Testis (tissue), 3 donors: ENCODE measurements around the gene TMEM184A. TPM values are rescaled to one million over a fixed set of nuclear protein-coding genes. Genes with fewer than 3 reads are reported as not detected.

ENCODE experiments used
- DNase-seq: peaks from one replicate; pipeline ENCODE4 v3.0.0-alpha.2; 2019
- H3K27ac ChIP-seq, 2 donors: fragments of 200-600 bp; sonication (generic); one replicate each; pipeline ENCODE4 v1.5.1; 2019
- H3K27me3 ChIP-seq: fragments of 200-600 bp; sonication (generic); one replicate; pipeline ENCODE4 v1.5.1; 2019
- H3K36me3 ChIP-seq: fragments of 200-600 bp; sonication (generic); one replicate; pipeline ENCODE4 v1.5.1; 2017; ENCODE audit warnings: low read depth; ENCODE audit errors: missing control alignments
- H3K4me1 ChIP-seq: fragments of 200-600 bp; sonication (generic); one replicate; pipeline ENCODE4 v1.5.1; 2019
- H3K4me3 ChIP-seq, 2 donors: fragments of 200-600 bp; sonication (generic); one replicate each; pipeline ENCODE4 v1.5.1; 2017 to 2019
- H3K9me3 ChIP-seq: fragments of 200-600 bp; sonication (generic); one replicate; pipeline ENCODE4 v1.5.1; 2017
- CTCF ChIP-seq, 3 experiments: fragments of 450-650 bp in 2 of 3; fragments of 200-600 bp in 1 of 3; sonication (generic) in 1 of 3; IDR thresholded peaks; one replicate each; pipeline ENCODE4 v1.5.1; 2016 to 2019; ENCODE audit warnings: antibody characterized with exemption in 3 of 3, mild to moderate bottlenecking in 2 of 3, moderate library complexity in 1 of 3
- POLR2A ChIP-seq: fragments of 450-650 bp; IDR thresholded peaks from one replicate; pipeline ENCODE4 v1.6.1; 2017; ENCODE audit warnings: antibody characterized with exemption, mild to moderate bottlenecking, moderate library complexity
- WGBS, 2 donors: methylation state at CpG; one replicate each; pipeline ENCODE4 v1.1.5; 2018; 5-methylcytosine and 5-hydroxymethylcytosine counted together
- intact Hi-C: fragments of 100-400 bp; cut with DNase I; formaldehyde crosslinking; loops from one replicate; pipeline ENCODE4 v1.15.1; 2023; ENCODE audit warnings: low total_unique reads
- polyA plus RNA-seq: library from polyadenylated mRNA; stranded (reverse); fragments of 350-450 nt; fragmentation: Illumina TruSeq; extraction: RNeasy Lipid Tissue Mini Kit (QIAGEN cat#74804); gene quantifications from one replicate; pipeline ENCODE4 v1.2.3, GENCODE V29; 2014; ENCODE audit warnings: low read depth, low replicate concordance; ENCODE audit not compliant: insufficient read depth
- total RNA-seq, 2 donors: library from RNA; depleted of rRNA; stranded (reverse); fragments of >200 nt; gene quantifications; one replicate each; pipeline ENCODE4 v1.2.3, GENCODE V29; 2016

The TMEM184A gene
- total and polyA plus RNA-seq, 3 donors from 2014 or later = 7.1 to 20.9 (median 18.7) TPM

- intact Hi-C loops = no loop called here
- Histone ChIP-seq H3K36me3 (no peaks in the 10 kb centered on the region), H3K9me3 (no peaks in the 10 kb centered on the region), H3K4me3 (no peak overlapping the region), H3K4me1 (no peaks in the 10 kb centered on the region), H3K27me3 (no peaks in the 10 kb centered on the region), H3K27ac (no peak overlapping the region)
- no peak for TF ChIP-seq POLR2A
- TF ChIP-seq CTCF (IDR thresholded peaks at IDR 0.05) = no peak
- no peak for DNase-seq
- WGBS, 2 donors = 21 to 44% methylated on average over 7 to 15 of the region's 15 CpGs
These were observed 35.9 kb upstream of the TMEM184A start for GRCh38 chr7:1591876-1592275.

GRCh38 chr7:1591396-1591795 lies 35.4 kb upstream of the TMEM184A start:
- 64 to 69% methylated on average over 5 to 6 of the region's 6 CpGs for WGBS, 2 donors
- no peak for DNase-seq

GRCh38 chr7:1590887-1591286 lies 34.9 kb upstream of the TMEM184A start:
- Histone ChIP-seq H3K4me1 (no peaks in the 10 kb centered on the region), H3K27me3 (no peaks in the 10 kb centered on the region), H3K36me3 (no peaks in the 10 kb centered on the region), H3K27ac (no peak overlapping the region), H3K9me3 (no peaks in the 10 kb centered on the region), H3K4me3 (no peak overlapping the region)
- 71 to 79% methylated on average over 9 of the region's 9 CpGs for WGBS, 2 donors
- DNase-seq = no peak
- no peak for TF ChIP-seq CTCF (IDR thresholded peaks at IDR 0.05)
- no peak for TF ChIP-seq POLR2A
- intact Hi-C loops = no loop called here

More at GRCh38 chr7:1591396-1591795, 35.4 kb upstream of the TMEM184A start:
- Histone ChIP-seq H3K36me3 (no peaks in the 10 kb centered on the region), H3K9me3 (no peaks in the 10 kb centered on the region), H3K4me3 (no peak overlapping the region), H3K4me1 (no peaks in the 10 kb centered on the region), H3K27ac (no peak overlapping the region), H3K27me3 (no peaks in the 10 kb centered on the region)
- intact Hi-C loops = no loop called here
- TF ChIP-seq CTCF (IDR thresholded peaks at IDR 0.05) (no peak), POLR2A (no peak)

- no peak overlapping the region for H3K4me3 ChIP-seq
- no peaks in the 10 kb centered on the region for H3K9me3 ChIP-seq
- H3K36me3 ChIP-seq = no peaks in the 10 kb centered on the region
- no peak for TF ChIP-seq POLR2A
- no peak for DNase-seq
- H3K4me1 ChIP-seq = no peaks in the 10 kb centered on the region
- no peak overlapping the region for H3K27ac ChIP-seq
- 74 to 89% methylated on average over 6 of the region's 6 CpGs for WGBS, 2 donors
- H3K27me3 ChIP-seq = no peaks in the 10 kb centered on the region
- intact Hi-C loops = no loop called here
These were observed 34.5 kb upstream of the TMEM184A start for GRCh38 chr7:1590476-1590875.

- no peaks in the 10 kb centered on the region for H3K9me3 ChIP-seq
- WGBS, 2 donors = 100% methylated on average over 1 of the region's 1 CpG; no CpG with 5 or more reads in 1 of the 2 donors
- no peak overlapping the region for H3K4me3 ChIP-seq
- intact Hi-C loops = no loop called here
- no peak for TF ChIP-seq CTCF (IDR thresholded peaks at IDR 0.05)
- no peak for TF ChIP-seq POLR2A
- H3K4me1 ChIP-seq = no peaks in the 10 kb centered on the region
- H3K36me3 ChIP-seq = no peaks in the 10 kb centered on the region
- no peak for DNase-seq
- no peaks in the 10 kb centered on the region for H3K27me3 ChIP-seq
- no peak overlapping the region for H3K27ac ChIP-seq
These were observed 33.0 kb upstream of the TMEM184A start for GRCh38 chr7:1588978-1589377.
